Sigmoid colon (tissue), 3 donors: ENCODE results near the gene CHST14.

Experiments
- CTCF ChIP-seq, 4 experiments: fragments of 450-650 bp in 3 of 4; fragments of 200-600 bp in 1 of 4; IDR thresholded peaks; one replicate each; pipeline ENCODE4 v1.5.1; 2016 to 2019; ENCODE audit warnings: antibody characterized with exemption in 4 of 4, mild to moderate bottlenecking in 3 of 4, moderate library complexity in 2 of 4
- POLR2A ChIP-seq, 2 donors: fragments of 450-650 bp; IDR thresholded peaks; one replicate each; pipeline ENCODE4 v1.6.1; 2016; ENCODE audit warnings: antibody characterized with exemption in 2 of 2, mild to moderate bottlenecking in 2 of 2, moderate library complexity in 2 of 2

DNA sequence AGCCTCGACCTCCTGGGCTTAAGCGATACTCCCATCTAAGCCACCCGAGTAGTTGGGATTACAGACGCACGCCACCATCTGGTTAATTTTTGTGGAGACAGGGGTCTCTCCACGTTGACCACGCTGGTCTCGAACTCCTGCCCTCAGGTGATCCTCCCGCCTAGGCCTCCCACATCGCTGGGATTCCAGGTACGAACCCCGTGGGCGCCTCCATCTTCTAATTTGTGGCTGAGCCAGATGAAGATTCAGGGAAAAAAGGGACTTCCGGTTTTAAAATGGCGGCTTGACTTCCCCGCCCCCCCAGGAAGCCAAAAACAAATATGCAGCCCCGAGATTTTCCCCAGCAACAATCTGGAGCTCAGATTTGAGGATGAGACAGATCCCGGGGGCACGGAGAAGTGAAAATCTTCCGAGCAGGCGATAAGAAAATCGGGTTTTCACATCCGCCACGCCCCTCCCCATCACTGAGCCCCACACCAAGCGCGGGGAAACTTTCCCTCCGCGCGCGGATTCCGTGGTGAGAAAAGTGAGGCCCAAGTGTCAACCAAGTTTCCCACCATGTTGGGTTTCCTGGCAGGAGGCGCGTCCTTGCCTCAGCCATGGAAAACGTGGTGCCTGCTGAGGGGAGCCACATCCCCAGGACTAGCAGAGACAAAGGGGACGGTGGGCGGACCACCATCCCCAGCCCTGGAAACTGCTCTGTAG, 15.4 kb downstream of the CHST14 start:
- TF ChIP-seq POLR2A (IDR thresholded peaks at IDR 0.05) (no peak), CTCF (IDR thresholded peaks at IDR 0.05) (no peak)
